B cell (primary cell): Measurements from ENCODE around the gene FYN. TPM values are rescaled to one million over a fixed set of nuclear protein-coding genes. Genes with fewer than 3 reads are reported as not detected.

Experiments used
- ATAC-seq: fragments of 200-7000 bp; cut with Tn5 transposase; one replicate; pipeline ENCODE4 v1.10.0; 2021; ENCODE audit warnings: low read depth, mild to moderate bottlenecking, moderate number of reproducible peaks, moderate library complexity
- CTCF ChIA-PET: fragments of 350-600 bp; sonication (Branson Sonifier 250); formaldehyde crosslinking; loops from one replicate; lab custom pipeline; 2021; ENCODE audit warnings: antibody characterized with exemption, inconsistent platforms; lab: Charles Lee
- POLR2A ChIA-PET: fragments of 350-600 bp; sonication (Branson Sonifier 250); formaldehyde crosslinking; loops from one replicate; lab custom pipeline; 2021; ENCODE audit warnings: antibody characterized with exemption; lab: Charles Lee
- DNase-seq: peaks from one replicate; pipeline ENCODE4 v3.0.0; 2013
- H2AFZ ChIP-seq: 2 replicates; pipeline ENCODE4 v1.6.1; 2012; ENCODE audit warnings: mild to moderate bottlenecking, low read depth, low read length; ENCODE audit not compliant: insufficient read depth, poor library complexity, severe bottlenecking
- H3K27ac ChIP-seq, 2 donors: 1 replicate in 1 of 2; 2 replicates in 1 of 2; pipeline ENCODE4 v1.5.1; 2012 to 2013; ENCODE audit warnings: low read length in 2 of 2, mild to moderate bottlenecking in 2 of 2, moderate library complexity in 1 of 2
- H3K27me3 ChIP-seq, 4 experiments: fragments of 200-600 bp in 1 of 4; sonication (generic) in 1 of 4; replicated peaks in 1 of 4; 1 replicate in 2 of 4; 2 replicates in 2 of 4; pipeline versions ENCODE4 v1.6.1 to v1.7.0; 2013 to 2016; ENCODE audit warnings: low read length in 3 of 4, mild to moderate bottlenecking in 2 of 4, mixed read lengths in 1 of 4, moderate library complexity in 1 of 4; ENCODE audit not compliant: insufficient read depth in 4 of 4, control insufficient read depth in 3 of 4; ENCODE audit errors: control extremely low read depth in 1 of 4
- H3K36me3 ChIP-seq, 2 experiments: replicated peaks in 1 of 2; 1 replicate in 1 of 2; 2 replicates in 1 of 2; pipeline versions ENCODE4 v1.6.1 to v1.7.1; 2013; ENCODE audit warnings: low read length in 1 of 2; ENCODE audit not compliant: insufficient read depth in 2 of 2, control insufficient read depth in 1 of 2; ENCODE audit errors: control extremely low read depth in 1 of 2, extremely low read depth in 1 of 2
- H3K4me1 ChIP-seq, 2 donors: fragments of 200-600 bp in 1 of 2; sonication (generic) in 1 of 2; 1 replicate in 1 of 2; 2 replicates in 1 of 2; pipeline versions ENCODE4 v1.5.1 to v1.6.1; 2013 to 2017; ENCODE audit warnings: low read length in 2 of 2; ENCODE audit not compliant: control insufficient read depth in 2 of 2, insufficient read depth in 2 of 2
- H3K4me2 ChIP-seq: replicated peaks from 2 replicates; pipeline ENCODE3; 2012; ENCODE audit warnings: mild to moderate bottlenecking, low read depth, low read length; ENCODE audit not compliant: poor library complexity, severe bottlenecking
- H3K4me3 ChIP-seq, 5 experiments: fragments of 200-600 bp in 1 of 5; sonication (generic) in 1 of 5; 1 replicate in 3 of 5; 2 replicates in 2 of 5; pipeline versions ENCODE4 v1.5.1 to v1.7.0; 2011 to 2016; ENCODE audit warnings: low read length in 4 of 5, mild to moderate bottlenecking in 4 of 5, low read depth in 2 of 5, control low read depth in 1 of 5, moderate library complexity in 1 of 5; ENCODE audit not compliant: insufficient read depth in 1 of 5; ENCODE audit errors: control extremely low read depth in 1 of 5, extremely low read depth in 1 of 5
- H3K79me2 ChIP-seq: fragments of 200-600 bp; sonication (generic); one replicate; pipeline ENCODE4 v1.6.0; 2016; ENCODE audit warnings: low read length; ENCODE audit not compliant: control insufficient read depth, insufficient read depth
- H3K9ac ChIP-seq: fragments of 200-600 bp; sonication (generic); 2 replicates; pipeline ENCODE4 v1.6.1; 2017; ENCODE audit warnings: mild to moderate bottlenecking, low read length, moderate library complexity
- H3K9me3 ChIP-seq, 3 donors: one replicate each; pipeline versions ENCODE4 v1.6.1 to v1.7.1; 2013; ENCODE audit warnings: low read length in 2 of 3; ENCODE audit not compliant: control insufficient read depth in 2 of 3, insufficient read depth in 1 of 3; ENCODE audit errors: control extremely low read depth in 1 of 3
- H4K20me1 ChIP-seq: 2 replicates; pipeline ENCODE4 v1.6.0; 2012; ENCODE audit warnings: mild to moderate bottlenecking, low read length; ENCODE audit not compliant: insufficient read depth, control insufficient read depth, poor library complexity, severe bottlenecking
- H3K27ac Mint-ChIP-seq: one replicate; pipeline ENCODE4 v1.8.0; 2021; ENCODE audit warnings: mixed read lengths
- H3K27me3 Mint-ChIP-seq: one replicate; pipeline ENCODE4 v1.8.0; 2021; ENCODE audit warnings: mixed read lengths
- H3K4me1 Mint-ChIP-seq: one replicate; pipeline ENCODE4 v1.8.0; 2021; ENCODE audit warnings: mixed read lengths
- H3K4me3 Mint-ChIP-seq: one replicate; pipeline ENCODE4 v1.8.0; 2021; ENCODE audit warnings: mixed read lengths
- H3K9me3 Mint-ChIP-seq: one replicate; pipeline ENCODE4 v1.8.0; 2022; ENCODE audit warnings: mixed read lengths; ENCODE audit not compliant: insufficient read depth
- CTCF ChIP-seq: fragments of 200-600 bp; IDR thresholded peaks from one replicate; pipeline ENCODE4 v1.8.0; 2022; ENCODE audit warnings: antibody characterized with exemption, mild to moderate bottlenecking
- EZH2 ChIP-seq: IDR thresholded peaks from 2 replicates; pipeline ENCODE4 v1.6.1; 2012; ENCODE audit warnings: borderline replicate concordance, low read depth, mild to moderate bottlenecking, moderate library complexity, low read length; ENCODE audit not compliant: insufficient read depth, poor library complexity, severe bottlenecking
- WGBS: methylation state at CpG from one replicate; pipeline ENCODE4 v1.1.5; 2013; ENCODE audit warnings: missing lambda C conversion rate; ENCODE audit not compliant: insufficient coverage; 5-methylcytosine and 5-hydroxymethylcytosine counted together
- intact Hi-C: fragments of 100-400 bp; cut with micrococcal nuclease; formaldehyde crosslinking; loops from one replicate; pipeline ENCODE4 v1.10.0; 2022
- polyA plus RNA-seq: library from polyadenylated mRNA; depleted of rRNA; stranded (reverse); fragments of >200 nt; gene quantifications from 2 replicates; pipeline ENCODE4 v1.2.3, GENCODE V29; 2012
- total RNA-seq, 2 donors: library from RNA; stranded (reverse); fragments of 120-200 nt in 1 of 2; gene quantifications; 1 replicate in 1 of 2; 2 replicates in 1 of 2; pipeline versions ENCODE4 v1.2.3 to v1.2.4, GENCODE V29; 2013 to 2022

FYN gene
- total and polyA plus RNA-seq, 2 donors (not counting 1 experiment from before 2014, with no cell fraction given) = 54.1 to 94.0 TPM

GRCh38 chr6:111660531-111660930 is 212.7 kb downstream of the FYN start:
- Histone ChIP-seq H3K36me3 (peaks cover 0 to 9% of the 10 kb centered on the region in 2 experiments), H3K27ac (no peak overlapping the region), H3K9ac (no peak overlapping the region), H4K20me1 (no peaks in the 10 kb centered on the region), H3K79me2 (no peaks in the 10 kb centered on the region), H3K4me2 (no peak overlapping the region), H3K4me1 (peaks cover 0 to 5% of the 10 kb centered on the region in 2 donors), H3K9me3 (no peaks in the 10 kb centered on the region), H2AFZ (no peak overlapping the region), H3K4me3 (no peak overlapping the region), H3K27me3 (no peaks in the 10 kb centered on the region)
- Mint-ChIP-seq H3K4me1 (peaks cover 5% of the 10 kb centered on the region), H3K4me3 (no peak overlapping the region), H3K27me3 (no peaks in the 10 kb centered on the region), H3K9me3 (no peaks in the 10 kb centered on the region), H3K27ac (no peak overlapping the region)
- DNase-seq (no peak), ATAC-seq (no peak)
- WGBS = no CpG with 5 or more reads among the region's 3 CpGs
- TF ChIP-seq CTCF (no peak), EZH2 (no peak)
- intact Hi-C loops = no loop called here
- CTCF ChIA-PET = no interaction called here
- POLR2A ChIA-PET = no interaction called here

GRCh38 chr6:111658462-111659154 is 214.6 kb downstream of the FYN start:
- Histone ChIP-seq H3K79me2 (no peaks in the 10 kb centered on the region), H4K20me1 (no peaks in the 10 kb centered on the region), H3K4me2 (no peak overlapping the region), H3K27ac (no peak overlapping the region), H2AFZ (no peak overlapping the region), H3K27me3 (no peaks in the 10 kb centered on the region), H3K9ac (no peak overlapping the region), H3K4me1 (peaks cover 0 to 5% of the 10 kb centered on the region in 2 donors), H3K36me3 (peaks cover 0 to 9% of the 10 kb centered on the region in 2 experiments), H3K4me3 (no peak overlapping the region), H3K9me3 (no peaks in the 10 kb centered on the region)
- intact Hi-C loops = no loop called here
- POLR2A ChIA-PET = no interaction called here
- CTCF ChIA-PET = no interaction called here
- H3K27me3 Mint-ChIP-seq = no peaks in the 10 kb centered on the region
- no peak for DNase-seq
- ATAC-seq = no peak
- WGBS = no CpG with 5 or more reads among the region's 4 CpGs
- TF ChIP-seq CTCF = no peak
- no peak for TF ChIP-seq EZH2
- peaks cover 5% of the 10 kb centered on the region for H3K4me1 Mint-ChIP-seq
- no peak overlapping the region for H3K4me3 Mint-ChIP-seq
- no peaks in the 10 kb centered on the region for H3K9me3 Mint-ChIP-seq
- peak overlapping the region; percentile 11 for H3K27ac Mint-ChIP-seq
